Measurements from ENCODE around the gene PRR14. TPM values are rescaled to one million over a fixed set of nuclear protein-coding genes. Genes with fewer than 3 reads are reported as not detected.

Gene PRR14
- total and polyA plus RNA-seq, 8 donors = 9.0 to 123 (median 79.6) TPM

GRCh38 chr16:30652005-30652296 lies 1.2 kb downstream of the PRR14 start:
- 7 to 24% (median 13%) methylated on average over 2 of the region's 2 CpGs for WGBS, 5 donors
- intact Hi-C loops (cut with DNase I; ENCODE audit: low total_unique reads) = loop anchor here (10.0 kb wide), 1 partner anchor 87 kb away; no protein-coding TSS in a partner anchor
- TF ChIP-seq POLR2A (IDR thresholded peaks at IDR 0.05) = no peak
- no peak for TF ChIP-seq EP300 (IDR thresholded peaks at IDR 0.05)
- TF ChIP-seq CTCF (IDR thresholded peaks at IDR 0.05) = no peak
- no peak for TF ChIP-seq POLR2AphosphoS5 (IDR thresholded peaks at IDR 0.05)
- Histone ChIP-seq H3K4me1 (peaks cover 24 to 45% (median 35%) of the 10 kb centered on the region in 4 donors), H3K27me3 (no peaks in the 10 kb centered on the region), H3K27ac (peak overlapping the region; percentile 91 to 99 (median 96)), H3K4me3 (peak overlapping the region; percentile 74 to 96 (median 85)), H3K9me3 (no peaks in the 10 kb centered on the region), H3K36me3 (peaks cover 38 to 49% (median 46%) of the 10 kb centered on the region in 4 donors)
- DNase-seq = no peak

GRCh38 chr16:30652718-30653117 lies 2.0 kb downstream of the PRR14 start:
- Histone ChIP-seq H3K4me3 (peak overlapping the region in 2 of 4 donors; percentile 74 to 88), H3K36me3 (peaks cover 38 to 49% (median 47%) of the 10 kb centered on the region in 4 donors), H3K27ac (peak overlapping the region in 3 of 5 donors; percentile 95 to 99 (median 97)), H3K4me1 (peaks cover 31 to 52% (median 42%) of the 10 kb centered on the region in 4 donors), H3K27me3 (no peaks in the 10 kb centered on the region), H3K9me3 (no peaks in the 10 kb centered on the region)
- TF ChIP-seq EP300 (IDR thresholded peaks at IDR 0.05) (no peak), POLR2AphosphoS5 (IDR thresholded peaks at IDR 0.05) (no peak), POLR2A (IDR thresholded peaks at IDR 0.05) (no peak), CTCF (IDR thresholded peaks at IDR 0.05) (no peak)
- no peak for DNase-seq
- intact Hi-C loops (cut with DNase I; ENCODE audit: low total_unique reads) = loop anchor here (10.0 kb wide), 1 partner anchor 88 kb away; no protein-coding TSS in a partner anchor
- WGBS, 5 donors = 86 to 95% (median 93%) methylated on average over 11 to 18 of the region's 18 CpGs

GRCh38 chr16:30654856-30655255 lies 4.1 kb downstream of the PRR14 start:
- Histone ChIP-seq H3K4me1 (peaks cover 26 to 47% (median 40%) of the 10 kb centered on the region in 4 donors), H3K27me3 (no peaks in the 10 kb centered on the region), H3K27ac (no peak overlapping the region), H3K36me3 (peaks cover 38 to 49% (median 47%) of the 10 kb centered on the region in 4 donors), H3K4me3 (no peak overlapping the region), H3K9me3 (no peaks in the 10 kb centered on the region)
- intact Hi-C loops (cut with DNase I; ENCODE audit: low total_unique reads) = loop anchor here (10.0 kb wide), 1 partner anchor 90 kb away; no protein-coding TSS in a partner anchor
- DNase-seq = no peak
- TF ChIP-seq CTCF (IDR thresholded peaks at IDR 0.05) (no peak), EP300 (IDR thresholded peaks at IDR 0.05) (no peak)
- 91 to 94% (median 93%) methylated on average over 16 to 18 of the region's 18 CpGs for WGBS, 5 donors

GRCh38 chr16:30655815-30656347 lies 5.1 kb downstream of the PRR14 start:
- 92 to 97% (median 97%) methylated on average over 12 of the region's 12 CpGs for WGBS, 5 donors
- no peak overlapping the region for H3K4me3 ChIP-seq
- H3K27ac ChIP-seq = peak overlapping the region in 1 of 5 donors; percentile 98
- H3K36me3 ChIP-seq = peaks cover 38 to 53% (median 51%) of the 10 kb centered on the region in 4 donors
- H3K4me1 ChIP-seq = peaks cover 31 to 54% (median 47%) of the 10 kb centered on the region in 4 donors
- no peaks in the 10 kb centered on the region for H3K27me3 ChIP-seq
- intact Hi-C loops (cut with DNase I; ENCODE audit: low total_unique reads) = loop anchor here (10.0 kb wide), 1 partner anchor 91 kb away; no protein-coding TSS in a partner anchor
- TF ChIP-seq POLR2A (IDR thresholded peaks at IDR 0.05) (no peak), POLR2AphosphoS5 (IDR thresholded peaks at IDR 0.05) (no peak), EP300 (IDR thresholded peaks at IDR 0.05) (no peak), CTCF (IDR thresholded peaks at IDR 0.05) (no peak)
- H3K9me3 ChIP-seq = no peaks in the 10 kb centered on the region
- DNase-seq = no peak
